ENCODE results near the gene MACO1.

GRCh38 chr1:25513666-25514065, 83.0 kb downstream of the MACO1 start:
- TF ChIP-seq REST (IDR thresholded peaks at IDR 0.05; ENCODE audit: insufficient read depth in 1 of 2, low read depth in 2 of 2, low read length in 2 of 2) (no peak), POLR2AphosphoS5 (IDR thresholded peaks at IDR 0.05; ENCODE audit: low read depth, low read length) (no peak), TAF1 (IDR thresholded peaks at IDR 0.05; ENCODE audit: borderline replicate concordance, insufficient read depth, low read length) (no peak), SIN3A (IDR thresholded peaks at IDR 0.05; ENCODE audit: borderline replicate concordance, insufficient read depth, low read length) (no peak)

All from PFSK-1 (cell line).